Measurements from ENCODE around the gene NALF2. TPM values are rescaled to one million over a fixed set of nuclear protein-coding genes. Genes with fewer than 3 reads are reported as not detected.

The NALF2 gene
- total and polyA plus RNA-seq, 2 of the 13 experiments (the other 11 are each of a cell fraction or from before 2014, with no cell fraction given): 2.2 to 4.0 TPM

GRCh38 chrX:69538321-69538876 is 34.3 kb downstream of the NALF2 start (continued):
- TF ChIP-seq MTA1 (CRISPR knock-in tag; IDR thresholded peaks at IDR 0.05; ENCODE audit: borderline replicate concordance): 0 out of 2 replicates have a peak, but pooled peaks have one; percentile 34
- TF ChIP-seq RBFOX2 (IDR thresholded peaks at IDR 0.05; ENCODE audit: low read depth, low read length): peak; percentile 61
- peak; percentile 31; the same call in 1 of the 2 replicates for TF ChIP-seq ZNF619 (CRISPR knock-in tag; IDR thresholded peaks at IDR 0.05)
- no peak for TF ChIP-seq MAFF (IDR thresholded peaks at IDR 0.05; ENCODE audit: low read depth, low read length)
- TF ChIP-seq ZBED4 (CRISPR knock-in tag; IDR thresholded peaks at IDR 0.05; ENCODE audit: borderline replicate concordance): peak; percentile 78; the same call in 1 of the 2 replicates
- TF ChIP-seq MXD1 (CRISPR knock-in tag; IDR thresholded peaks at IDR 0.05): 0 out of 2 replicates have a peak, but pooled peaks have one; percentile 40
- TF ChIP-seq ZNF768 (CRISPR knock-in tag; IDR thresholded peaks at IDR 0.05): peak; percentile 40; the same call in 1 of the 2 replicates
- no peak for TF ChIP-seq TP53 (CRISPR knock-in tag; conservative IDR thresholded peaks at IDR 0.05)
- TF ChIP-seq ZFP91 (CRISPR knock-in tag; IDR thresholded peaks at IDR 0.05; ENCODE audit: borderline replicate concordance): peak; percentile 52; the same call in 1 of the 2 replicates
- 0 out of 2 replicates have a peak, but pooled peaks have one; percentile 20 for TF ChIP-seq ELF3 (CRISPR knock-in tag; IDR thresholded peaks at IDR 0.05)
- TF ChIP-seq CENPT (CRISPR knock-in tag; IDR thresholded peaks at IDR 0.05; ENCODE audit: low read depth): no peak
- TF ChIP-seq FOSL2 (CRISPR knock-in tag; IDR thresholded peaks at IDR 0.05): peak; percentile 41
- peak; percentile 36 for TF ChIP-seq YY1 (IDR thresholded peaks at IDR 0.05; ENCODE audit: insufficient read depth, insufficient replicate concordance, low read depth, low read length)
- 0 out of 2 replicates have a peak, but pooled peaks have one; percentile 41 for TF ChIP-seq ZSCAN31 (CRISPR knock-in tag; IDR thresholded peaks at IDR 0.05; ENCODE audit: low read depth)
- TF ChIP-seq ZNF317 (CRISPR knock-in tag; IDR thresholded peaks at IDR 0.05): 0 out of 2 replicates have a peak, but pooled peaks have one; percentile 35
- no peak for TF ChIP-seq ATAD3A (CRISPR knock-in tag; IDR thresholded peaks at IDR 0.05)
- TF ChIP-seq TEAD2 (CRISPR knock-in tag; IDR thresholded peaks at IDR 0.05): no peak
- TF ChIP-seq ZNF879 (CRISPR knock-in tag; IDR thresholded peaks at IDR 0.05): no peak
- TF ChIP-seq, protein P1, sequence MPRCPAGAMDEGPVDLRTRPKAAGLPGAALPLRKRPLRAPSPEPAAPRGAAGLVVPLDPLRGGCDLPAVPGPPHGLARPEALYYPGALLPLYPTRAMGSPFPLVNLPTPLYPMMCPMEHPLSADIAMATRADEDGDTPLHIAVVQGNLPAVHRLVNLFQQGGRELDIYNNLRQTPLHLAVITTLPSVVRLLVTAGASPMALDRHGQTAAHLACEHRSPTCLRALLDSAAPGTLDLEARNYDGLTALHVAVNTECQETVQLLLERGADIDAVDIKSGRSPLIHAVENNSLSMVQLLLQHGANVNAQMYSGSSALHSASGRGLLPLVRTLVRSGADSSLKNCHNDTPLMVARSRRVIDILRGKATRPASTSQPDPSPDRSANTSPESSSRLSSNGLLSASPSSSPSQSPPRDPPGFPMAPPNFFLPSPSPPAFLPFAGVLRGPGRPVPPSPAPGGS (CRISPR knock-in tag; IDR thresholded peaks at IDR 0.05): 0 out of 2 replicates have a peak, but pooled peaks have one; percentile 51
- TF ChIP-seq, protein P2, sequence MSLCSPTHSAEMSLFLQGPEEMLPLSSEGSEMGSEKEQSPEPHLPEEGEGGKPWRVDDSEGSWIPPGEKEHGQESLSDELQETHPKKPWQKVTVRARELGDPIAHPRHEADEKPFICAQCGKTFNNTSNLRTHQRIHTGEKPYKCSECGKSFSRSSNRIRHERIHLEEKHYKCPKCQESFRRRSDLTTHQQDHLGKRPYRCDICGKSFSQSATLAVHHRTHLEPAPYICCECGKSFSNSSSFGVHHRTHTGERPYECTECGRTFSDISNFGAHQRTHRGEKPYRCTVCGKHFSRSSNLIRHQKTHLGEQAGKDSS (CRISPR knock-in tag; IDR thresholded peaks at IDR 0.05; ENCODE audit: borderline replicate concordance, low read depth): peak; percentile 68; the same call in 1 of the 2 replicates

Data from HepG2 (cell line).